Chondrocyte (in vitro differentiated cells): ENCODE measurements around the gene SLC25A25. TPM values are rescaled to one million over a fixed set of nuclear protein-coding genes. Genes with fewer than 3 reads are reported as not detected.

Experiments used
- DNase-seq: peaks from one replicate; pipeline ENCODE4 v3.0.0; 2021; ENCODE audit warnings: mixed read lengths, low spot score
- H3K27ac Mint-ChIP-seq: one replicate; pipeline ENCODE4 v1.8.0; 2021; ENCODE audit warnings: mild to moderate bottlenecking, moderate library complexity, mixed read lengths; ENCODE audit not compliant: unreplicated experiment
- H3K27me3 Mint-ChIP-seq: 2 replicates; pipeline ENCODE4 v1.8.0; 2021; ENCODE audit warnings: low read depth, mixed read lengths
- H3K36me3 Mint-ChIP-seq: 2 replicates; pipeline ENCODE4 v1.8.0; 2021; ENCODE audit warnings: low read depth, mixed read lengths
- H3K4me1 Mint-ChIP-seq: 2 replicates; pipeline ENCODE4 v1.8.0; 2021; ENCODE audit warnings: low read depth, mild to moderate bottlenecking, mixed read lengths
- H3K4me3 Mint-ChIP-seq: one replicate; pipeline ENCODE4 v1.8.0; 2021; ENCODE audit warnings: mild to moderate bottlenecking, moderate library complexity, mixed read lengths; ENCODE audit not compliant: unreplicated experiment
- H3K9me3 Mint-ChIP-seq: 2 replicates; pipeline ENCODE4 v1.8.0; 2021; ENCODE audit warnings: low read depth, mixed read lengths
- CTCF ChIP-seq: fragments of 200-600 bp; sonication (generic); IDR thresholded peaks from 2 replicates; pipeline ENCODE4 v1.5.0; 2021; ENCODE audit warnings: antibody characterized with exemption, mild to moderate bottlenecking, moderate library complexity
- total RNA-seq: library from RNA; stranded (reverse); gene quantifications from 3 replicates; pipeline ENCODE4 v1.2.1, GENCODE V29; 2021

Gene SLC25A25
- total RNA-seq, 1 donor from 2014 or later = 17.6 TPM

GRCh38 chr9:128057724-128058409, 10.2 kb upstream of the SLC25A25 start:
- Mint-ChIP-seq H3K27ac (no peak overlapping the region), H3K4me3 (no peak overlapping the region), H3K9me3 (no peaks in the 10 kb centered on the region)

GRCh38 chr9:128059365-128059983, 8.6 kb upstream of the SLC25A25 start:
- no peaks in the 10 kb centered on the region for H3K27me3 Mint-ChIP-seq
- no peak for DNase-seq
- no peak overlapping the region for H3K4me3 Mint-ChIP-seq
- H3K4me1 Mint-ChIP-seq = peaks cover 5% of the 10 kb centered on the region
- no peaks in the 10 kb centered on the region for H3K9me3 Mint-ChIP-seq
- peaks cover 6% of the 10 kb centered on the region for H3K36me3 Mint-ChIP-seq
- no peak overlapping the region for H3K27ac Mint-ChIP-seq
- TF ChIP-seq CTCF = no peak

More at GRCh38 chr9:128057724-128058409, 10.2 kb upstream of the SLC25A25 start:
- no peak for DNase-seq
- peaks cover 2% of the 10 kb centered on the region for H3K36me3 Mint-ChIP-seq
- no peaks in the 10 kb centered on the region for H3K27me3 Mint-ChIP-seq
- peaks cover 5% of the 10 kb centered on the region for H3K4me1 Mint-ChIP-seq
- no peak for TF ChIP-seq CTCF

GRCh38 chr9:128061275-128061960, 6.6 kb upstream of the SLC25A25 start:
- H3K27ac Mint-ChIP-seq = no peak overlapping the region
- peaks cover 13% of the 10 kb centered on the region for H3K4me1 Mint-ChIP-seq
- H3K27me3 Mint-ChIP-seq = no peaks in the 10 kb centered on the region
- H3K9me3 Mint-ChIP-seq = no peaks in the 10 kb centered on the region
- no peak for DNase-seq
- H3K36me3 Mint-ChIP-seq = peaks cover 6% of the 10 kb centered on the region
- H3K4me3 Mint-ChIP-seq = no peak overlapping the region
- TF ChIP-seq CTCF = no peak

- H3K4me1 Mint-ChIP-seq = peaks cover 13% of the 10 kb centered on the region
- no peak for TF ChIP-seq CTCF
- no peak overlapping the region for H3K27ac Mint-ChIP-seq
- no peak overlapping the region for H3K4me3 Mint-ChIP-seq
- no peak for DNase-seq
- H3K9me3 Mint-ChIP-seq = no peaks in the 10 kb centered on the region
- no peaks in the 10 kb centered on the region for H3K27me3 Mint-ChIP-seq
- H3K36me3 Mint-ChIP-seq = peaks cover 6% of the 10 kb centered on the region
Measured at GRCh38 chr9:128062279-128062678, 5.8 kb upstream of the SLC25A25 start.
